A549 treated with GW870086 at 1 μM for 4 hours (cell line): Measurements from ENCODE around the gene ATF4. TPM values are rescaled to one million over a fixed set of nuclear protein-coding genes. Genes with fewer than 3 reads are reported as not detected.

Source experiments
- total RNA-seq: library from RNA; stranded (reverse); fragments of 200-300 nt; extraction: Qiagen RNA extraction; gene quantifications from 5 replicates; pipeline ENCODE4 v1.2.3, GENCODE V29; 2022; ENCODE audit warnings: low read depth

Gene ATF4
- 303 to 397 TPM (median 359 TPM) in 5 replicates for total RNA-seq

GRCh38 chr22:39520226-39521105 lies at the start of gene ATF4:
Gene ATF4, plus strand, starts transcription at chr22:39520562. Its CDS starts 884 bp downstream, at chr22:39521446.

GRCh38 chr22:39502109-39502788 lies 18.1 kb upstream of the ATF4 start, which contains the start of gene MIEF1:
Gene MIEF1, plus strand, starts transcription at chr22:39502290. Its CDS starts 9,005 bp downstream, at chr22:39511295.

GRCh38 chr22:39532215-39533073 lies 12.1 kb downstream of the ATF4 start, which contains the start of gene RPS19BP1:
Gene RPS19BP1, minus strand, starts transcription at chr22:39532748. Its CDS starts 10 bp downstream, at chr22:39532738.

GRCh38 chr22:39570665-39571064 lies 50.3 kb downstream of the ATF4 start, which contains the start of gene CACNA1I:
Gene CACNA1I, plus strand, starts transcription at chr22:39570753. Its CDS starts 0 bp downstream, at chr22:39570753.

Other genes starting within 250 kb of the ATF4 start
- gene RPL3, start 200.9 kb upstream of the ATF4 start, total RNA-seq: 1,719 to 2,411 TPM (median 1,785 TPM) in 5 replicates
- 10.3 to 16.4 TPM (median 13.6 TPM) in 5 replicates for gene SYNGR1, start 170.6 kb upstream of the ATF4 start, total RNA-seq
- gene TAB1, start 120.8 kb upstream of the ATF4 start, total RNA-seq: 6.6 to 11.6 TPM (median 10.7 TPM) in 5 replicates
- 0.54 to 1.1 TPM (median 0.81 TPM) in 5 replicates for gene MGAT3, start 63.5 kb upstream of the ATF4 start, total RNA-seq
- gene MIEF1, start 18.3 kb upstream of the ATF4 start, total RNA-seq: 23.3 to 27.7 TPM (median 25.6 TPM) in 5 replicates
- gene RPS19BP1, start 12.2 kb downstream of the ATF4 start, total RNA-seq: 82.1 to 117 TPM (median 101 TPM) in 5 replicates
- 0.03 to 0.08 TPM (median 0.06 TPM) in 5 replicates for gene CACNA1I, start 50.2 kb downstream of the ATF4 start, total RNA-seq